ENCODE results near the gene TNFRSF13B.

Gene TNFRSF13B

GRCh38 chr17:16889088-16889465 lies 82.8 kb downstream of the TNFRSF13B start:
- TF ChIP-seq CTCF (IDR thresholded peaks at IDR 0.05; ENCODE audit: extremely low read depth, missing control alignments), result no peak
- DNase-seq (ENCODE audit: low spot score), result no peak
